AG04449 (cell line): ENCODE data around the gene CTSZ.
"Not testable (repeated sequence)": the region's sequence is repeated elsewhere in the genome, so short reads cannot be mapped to it uniquely, and the experiment has no call there.

ENCODE experiments used
- CTCF ChIA-PET: fragments of 350-600 bp; formaldehyde crosslinking; extraction: SDS; loops from one replicate; lab custom pipeline; 2021; ENCODE audit warnings: antibody characterized with exemption; lab: Yijun Ruan, JAX
- POLR2A ChIA-PET: fragments of 400-600, 350-600 bp; formaldehyde crosslinking; extraction: SDS; loops from one replicate; lab custom pipeline; 2020; ENCODE audit warnings: antibody characterized with exemption, inconsistent platforms; lab: Yijun Ruan, JAX
- DNase-seq: peaks from one replicate; pipeline ENCODE4 v3.0.0-alpha.2; 2010; ENCODE audit warnings: low read depth, low spot score
- H3K4me3 ChIP-seq: 2 replicates; pipeline ENCODE4 v1.5.1; 2011; ENCODE audit warnings: low read depth, mild to moderate bottlenecking, control low read depth, low read length
- CTCF ChIP-seq: IDR thresholded peaks from one replicate; pipeline ENCODE4 v1.5.1; 2011; ENCODE audit warnings: mild to moderate bottlenecking, moderate library complexity, low read length, control low read depth, inconsistent platforms; ENCODE audit not compliant: insufficient read depth; ENCODE audit errors: missing control alignments

The CTSZ gene

GRCh38 chr20:58950603-58951002 lies 56.5 kb downstream of the CTSZ start:
- TF ChIP-seq CTCF = no peak
- ChIA-PET POLR2A (no interaction called here), CTCF (no interaction called here)
- H3K4me3 ChIP-seq = no peak overlapping the region
- no peak for DNase-seq

- CTCF ChIA-PET, DNase-seq, H3K4me3 ChIP-seq, POLR2A ChIA-PET: not testable (repeated sequence)
These were observed 59.2 kb downstream of the CTSZ start for GRCh38 chr20:58947797-58948388.

- TF ChIP-seq CTCF = no peak
- CTCF ChIA-PET = no interaction called here
- DNase-seq = no peak
- POLR2A ChIA-PET = no interaction called here
- no peak overlapping the region for H3K4me3 ChIP-seq
These were observed 61.0 kb downstream of the CTSZ start for GRCh38 chr20:58945965-58946631.
